SK-MEL-5 (cell line): ENCODE measurements around the gene YLPM1. TPM values are rescaled to one million over a fixed set of nuclear protein-coding genes. Genes with fewer than 3 reads are reported as not detected.
"Not testable (repeated sequence)": the region's sequence is repeated elsewhere in the genome, so short reads cannot be mapped to it uniquely, and the experiment has no call there.

Source experiments
- DNase-seq: peaks from one replicate; pipeline ENCODE4 v3.0.0-alpha.2; 2016; ENCODE audit warnings: low read depth, low spot score
- in situ Hi-C: cut with HindIII; loops from 2 replicates; pipeline ENCODE4 v1.10.0; 2016; ENCODE audit warnings: low sequenced_read_pairs, high pct_unique_total_duplicates, low pct_unique_long_range_greater_than_20kb
- polyA plus RNA-seq, 2 experiments: library from polyadenylated mRNA; depleted of rRNA; stranded (reverse); fragments of >200 nt; gene quantifications; 2 replicates each; pipeline ENCODE4 v1.2.3, GENCODE V29; 2015
- total RNA-seq: library from RNA; depleted of rRNA; stranded (reverse); fragments of >200 nt; shearing (Covaris generic); gene quantifications from 2 replicates; pipeline ENCODE4 v1.2.3, GENCODE V29; 2014; rRNA removed

YLPM1 gene
- total RNA-seq, result 10.7 and 10.8 TPM in 2 replicates
- polyA plus RNA-seq (2015; cell fraction: cytosol; rRNA removed), result 23.0 and 24.9 TPM in 2 replicates
- 19.5 and 23.0 TPM in 2 replicates for polyA plus RNA-seq (2015; cell fraction: nucleus; rRNA removed)

GRCh38 chr14:74762917-74763802 is at the start of gene YLPM1:
YLPM1 (plus strand) TSS chr14:74763316; CDS start chr14:74763490, 174 bp downstream.
- in situ Hi-C loops, result no loop called here
- peak; percentile 96 for DNase-seq

- in situ Hi-C loops, result no loop called here
- no peak for DNase-seq
These were observed 49.8 kb upstream of the YLPM1 start for GRCh38 chr14:74713395-74713735.

GRCh38 chr14:74720526-74720925 is 42.6 kb upstream of the YLPM1 start:
- in situ Hi-C loops, result no loop called here
- DNase-seq, result no peak

- no peak for DNase-seq
- in situ Hi-C loops, result no loop called here
These were observed 40.0 kb upstream of the YLPM1 start for GRCh38 chr14:74723134-74723533.

GRCh38 chr14:74732387-74732786 is 30.7 kb upstream of the YLPM1 start:
- no peak for DNase-seq
- in situ Hi-C loops, result no loop called here

- in situ Hi-C loops, result no loop called here
- DNase-seq, result no peak
These were observed 29.9 kb upstream of the YLPM1 start for GRCh38 chr14:74733221-74733620.

GRCh38 chr14:74735125-74735524 is 28.0 kb upstream of the YLPM1 start:
- DNase-seq, result no peak
- in situ Hi-C loops, result no loop called here

GRCh38 chr14:74737753-74738325 is 25.3 kb upstream of the YLPM1 start:
- DNase-seq, result no peak
- in situ Hi-C loops, result no loop called here

- in situ Hi-C loops, result no loop called here
- DNase-seq, result no peak
These were observed 23.7 kb upstream of the YLPM1 start for GRCh38 chr14:74739293-74740030.

DNA sequence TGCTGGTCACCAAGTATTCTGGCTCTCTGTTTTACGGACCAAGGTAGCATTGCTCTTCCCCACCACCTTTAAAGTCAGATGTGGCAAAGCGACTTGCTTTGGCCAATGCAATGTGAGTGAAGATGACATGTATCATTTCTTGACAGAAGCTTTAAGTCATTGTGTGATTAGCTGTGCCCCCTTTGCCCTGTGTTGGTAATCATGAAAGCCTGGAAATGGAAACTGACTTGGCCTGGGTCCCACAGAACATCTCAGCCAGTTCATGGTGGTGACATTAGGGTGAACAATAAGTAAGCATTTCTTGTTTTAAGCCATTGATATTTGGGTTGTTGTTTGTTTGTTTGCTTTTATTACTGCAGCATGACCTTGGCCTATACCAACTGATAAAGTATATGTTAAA is 15.9 kb upstream of the YLPM1 start:
- in situ Hi-C loops, result no loop called here
- no peak for DNase-seq

DNA sequence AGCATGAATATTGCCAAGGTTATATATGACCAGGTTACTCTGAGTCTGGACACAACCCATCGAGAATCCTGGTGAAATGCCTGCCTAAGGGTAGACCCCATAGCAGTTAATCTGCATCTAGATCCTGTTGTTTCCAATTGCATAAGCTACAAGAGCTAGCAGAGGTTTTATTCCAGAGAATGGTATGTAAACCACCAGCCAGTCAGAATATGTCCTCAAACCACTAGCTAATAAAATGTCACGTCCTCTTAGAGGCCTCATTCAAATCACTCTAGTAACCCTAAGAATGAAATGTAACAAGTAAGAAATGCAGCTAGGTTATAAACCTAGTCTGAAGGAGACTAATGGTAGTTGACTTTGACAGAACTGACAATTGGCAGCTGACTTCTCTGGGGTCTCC is 9.0 kb upstream of the YLPM1 start:
- DNase-seq, result no peak
- in situ Hi-C loops, result no loop called here

DNA sequence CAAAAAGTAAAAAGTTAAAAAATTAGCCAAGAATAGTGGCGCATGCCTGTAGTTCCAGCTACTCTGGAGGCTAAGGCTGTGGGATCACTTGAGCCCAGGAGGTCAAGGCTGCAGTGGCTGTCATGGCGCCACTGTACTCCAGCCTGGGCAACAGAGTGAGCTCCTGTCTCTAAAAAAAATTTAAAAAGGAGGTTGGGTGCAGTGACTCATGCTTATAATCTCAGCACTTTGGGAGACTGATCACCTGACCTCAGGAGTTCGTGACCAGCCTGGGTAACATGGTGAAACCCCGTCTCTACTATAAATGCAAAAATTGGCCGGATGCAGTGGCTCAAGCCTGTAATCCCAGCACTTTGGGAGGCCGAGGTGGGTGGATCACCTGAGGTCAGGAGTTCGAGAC is 8.2 kb upstream of the YLPM1 start:
- in situ Hi-C loops, result no loop called here
- DNase-seq, result no peak

DNA sequence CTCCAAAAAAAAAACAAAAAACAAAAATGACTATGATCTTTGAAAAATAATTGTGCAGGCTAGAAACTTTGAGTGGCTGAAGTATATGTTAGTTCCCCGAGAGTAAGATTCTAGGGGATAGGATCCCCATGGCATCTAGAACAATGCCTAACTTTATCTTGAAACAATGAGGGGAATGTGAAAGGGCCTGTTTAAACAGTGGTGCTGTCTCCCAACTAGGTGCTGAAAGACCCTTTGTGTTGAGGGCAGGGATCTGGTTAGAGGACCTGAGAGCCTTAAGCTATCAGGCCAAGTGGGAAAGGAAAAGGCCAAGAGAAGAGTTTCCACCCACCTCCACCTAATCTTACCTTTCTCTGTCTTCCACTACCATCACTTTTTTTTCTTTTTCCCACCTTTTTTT is 6.8 kb upstream of the YLPM1 start:
- DNase-seq, result no peak
- in situ Hi-C loops, result no loop called here

DNA sequence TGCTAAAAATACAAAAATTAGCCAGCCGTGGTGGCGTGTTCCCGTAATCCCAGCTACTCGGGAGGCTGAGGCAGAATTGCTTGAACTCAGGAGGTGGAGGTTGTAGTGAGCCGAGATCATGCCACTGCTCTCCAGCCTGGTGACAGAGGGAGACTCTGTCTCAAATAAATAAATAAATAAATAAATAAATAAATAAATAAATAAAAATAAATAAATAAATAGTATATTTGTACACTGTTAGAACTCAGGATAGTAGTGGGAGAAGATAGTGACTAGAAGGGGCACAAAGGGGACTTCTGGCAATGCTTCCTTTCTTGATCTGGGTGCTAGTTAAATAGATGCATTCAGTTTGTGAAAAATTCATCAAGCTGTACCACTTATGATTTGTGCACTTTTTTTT is 4.6 kb upstream of the YLPM1 start:
- in situ Hi-C loops, DNase-seq: not testable (repeated sequence)

DNA sequence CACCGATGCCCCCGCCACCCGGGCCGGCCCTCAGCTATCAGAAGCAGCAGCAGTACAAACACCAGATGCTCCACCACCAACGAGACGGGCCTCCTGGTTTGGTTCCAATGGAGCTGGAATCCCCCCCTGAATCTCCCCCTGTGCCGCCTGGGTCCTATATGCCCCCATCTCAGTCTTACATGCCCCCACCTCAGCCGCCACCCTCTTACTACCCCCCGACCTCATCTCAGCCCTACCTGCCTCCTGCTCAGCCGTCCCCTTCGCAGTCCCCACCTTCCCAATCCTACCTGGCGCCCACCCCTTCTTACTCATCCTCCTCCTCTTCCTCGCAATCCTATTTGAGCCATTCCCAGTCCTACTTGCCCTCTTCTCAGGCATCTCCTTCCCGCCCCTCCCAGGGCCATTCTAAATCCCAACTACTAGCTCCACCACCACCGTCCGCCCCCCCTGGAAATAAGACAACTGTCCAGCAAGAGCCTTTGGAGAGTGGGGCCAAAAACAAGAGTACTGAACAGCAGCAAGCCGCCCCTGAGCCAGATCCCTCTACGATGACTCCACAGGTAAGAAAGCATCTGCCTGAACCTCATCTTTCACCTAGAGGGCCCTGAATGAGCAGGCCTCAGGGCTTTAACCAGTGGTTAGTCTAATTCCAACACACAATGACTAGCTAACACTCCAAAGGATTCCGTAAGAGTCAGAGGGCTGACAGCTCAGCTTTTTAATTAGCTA is 851 bp downstream of the YLPM1 start:
- in situ Hi-C loops, result no loop called here
- DNase-seq, result no peak

DNA sequence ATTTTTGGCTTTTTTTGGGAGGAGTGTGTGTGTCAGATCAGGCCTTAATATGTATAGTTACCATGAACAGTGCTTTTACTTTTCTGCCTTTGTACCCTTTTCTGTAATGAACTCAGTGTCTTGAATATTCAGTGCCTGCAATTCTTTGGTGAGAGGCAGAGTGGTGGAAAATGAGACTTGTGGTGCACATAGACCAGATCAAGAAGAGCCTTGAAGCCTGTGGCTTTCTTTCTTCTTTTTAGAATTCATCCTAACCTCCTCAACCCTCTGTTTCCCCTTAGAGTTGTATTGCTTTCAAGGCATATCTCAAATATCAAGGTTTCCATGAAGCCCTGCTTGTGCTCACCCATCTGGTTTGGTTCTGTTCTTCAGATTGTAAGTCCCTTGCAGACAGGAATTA is 2.6 kb downstream of the YLPM1 start:
- no peak for DNase-seq
- in situ Hi-C loops, result no loop called here

- in situ Hi-C loops, result no loop called here
- no peak for DNase-seq
These were observed 8.3 kb downstream of the YLPM1 start for GRCh38 chr14:74771399-74771798.

DNA sequence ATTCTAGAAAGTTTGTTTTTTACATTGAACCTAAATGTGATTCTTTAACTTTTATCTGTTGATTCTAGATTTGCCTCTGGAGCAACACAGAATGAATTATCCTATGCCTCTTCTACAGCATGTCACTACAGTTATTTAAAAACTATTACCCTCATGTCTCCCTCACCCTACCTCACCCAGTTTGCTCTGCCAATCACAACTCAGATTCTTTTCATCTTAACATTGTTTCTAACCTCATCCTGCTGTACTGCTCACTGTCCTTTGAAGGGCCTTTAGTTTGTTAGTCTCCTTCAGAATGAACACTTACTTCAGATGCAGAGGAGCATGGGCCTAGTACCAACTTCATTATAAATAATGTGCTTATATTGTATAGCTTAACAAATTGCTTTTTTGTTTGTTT is 21.5 kb downstream of the YLPM1 start:
- in situ Hi-C loops, result no loop called here

More for the DNA sequence above, 21.5 kb downstream of the YLPM1 start:
- no peak for DNase-seq
